GM08714 (cell line): ENCODE results near the gene DOCK4.

Experiments used
- H3K4me3 ChIP-seq: fragments of 200-500 bp; sonication (Bioruptor generic); 2 replicates; pipeline ENCODE4 v1.5.1; 2014; ENCODE audit warnings: mild to moderate bottlenecking, low read length, inconsistent platforms
- ZNF274 ChIP-seq: IDR thresholded peaks from 2 replicates; pipeline ENCODE4 v1.6.1; 2012; ENCODE audit warnings: mild to moderate bottlenecking, low read depth, low read length

Gene DOCK4

DNA sequence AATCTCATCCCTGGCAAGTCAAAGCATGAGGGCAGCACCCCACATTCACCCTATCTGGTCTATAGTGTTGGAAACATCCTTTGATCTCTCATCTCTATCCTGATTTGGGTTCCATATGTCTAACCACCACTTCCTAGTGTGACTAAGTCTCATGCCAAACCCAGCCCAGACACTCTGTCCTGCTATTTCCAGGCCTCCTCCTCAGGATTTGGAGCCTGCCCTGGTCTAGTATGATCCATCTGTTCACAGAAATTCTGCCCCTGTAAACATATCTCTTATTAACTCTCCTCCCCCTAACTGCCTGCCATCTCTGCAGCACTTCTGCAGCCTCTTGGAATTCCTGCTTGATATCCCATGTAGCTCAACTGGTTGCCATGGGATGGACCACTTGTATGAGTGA lies 323.0 kb downstream of the DOCK4 start:
- H3K4me3 ChIP-seq: no peak overlapping the region
- TF ChIP-seq ZNF274: no peak

DNA sequence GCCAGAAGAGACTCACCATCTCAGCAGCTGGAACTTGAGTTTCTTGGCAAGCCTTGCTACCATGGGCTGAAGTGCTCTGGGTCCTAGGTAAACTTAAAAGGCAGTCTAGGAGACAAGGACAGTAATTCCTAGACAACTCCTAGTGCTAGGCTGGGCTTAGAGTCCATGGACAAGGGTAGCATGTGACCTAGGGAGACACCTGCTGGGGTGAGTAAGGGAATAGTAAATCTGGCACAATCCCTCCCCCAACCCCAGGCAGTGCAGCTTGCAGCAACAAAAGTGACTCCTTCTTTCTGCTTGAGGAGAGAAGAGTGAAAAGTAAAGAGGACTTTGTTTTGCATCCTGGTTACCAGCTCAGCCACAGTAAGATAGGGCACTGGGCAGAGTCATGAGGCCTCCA lies 327.4 kb downstream of the DOCK4 start:
- no peak for TF ChIP-seq ZNF274
- H3K4me3 ChIP-seq: no peak overlapping the region

DNA sequence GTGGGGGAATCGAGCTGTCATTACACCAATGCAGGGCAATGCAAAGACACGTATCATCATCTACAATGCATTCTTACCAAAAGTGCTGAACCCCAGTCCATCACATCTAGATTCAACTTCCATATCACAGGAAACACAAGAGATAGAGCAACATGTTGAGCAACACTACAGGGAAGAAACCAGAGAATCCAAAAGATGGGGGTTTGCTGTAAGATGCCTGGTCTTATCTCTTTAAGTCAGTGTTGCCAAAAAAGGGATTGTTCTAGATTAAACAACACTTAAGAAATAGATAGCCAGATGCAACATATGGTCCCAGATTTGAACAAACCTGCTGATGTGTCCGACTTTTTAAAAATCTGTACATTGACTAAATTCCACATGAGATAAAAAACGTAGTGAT lies 328.3 kb downstream of the DOCK4 start:
- TF ChIP-seq ZNF274: no peak
- no peak overlapping the region for H3K4me3 ChIP-seq

DNA sequence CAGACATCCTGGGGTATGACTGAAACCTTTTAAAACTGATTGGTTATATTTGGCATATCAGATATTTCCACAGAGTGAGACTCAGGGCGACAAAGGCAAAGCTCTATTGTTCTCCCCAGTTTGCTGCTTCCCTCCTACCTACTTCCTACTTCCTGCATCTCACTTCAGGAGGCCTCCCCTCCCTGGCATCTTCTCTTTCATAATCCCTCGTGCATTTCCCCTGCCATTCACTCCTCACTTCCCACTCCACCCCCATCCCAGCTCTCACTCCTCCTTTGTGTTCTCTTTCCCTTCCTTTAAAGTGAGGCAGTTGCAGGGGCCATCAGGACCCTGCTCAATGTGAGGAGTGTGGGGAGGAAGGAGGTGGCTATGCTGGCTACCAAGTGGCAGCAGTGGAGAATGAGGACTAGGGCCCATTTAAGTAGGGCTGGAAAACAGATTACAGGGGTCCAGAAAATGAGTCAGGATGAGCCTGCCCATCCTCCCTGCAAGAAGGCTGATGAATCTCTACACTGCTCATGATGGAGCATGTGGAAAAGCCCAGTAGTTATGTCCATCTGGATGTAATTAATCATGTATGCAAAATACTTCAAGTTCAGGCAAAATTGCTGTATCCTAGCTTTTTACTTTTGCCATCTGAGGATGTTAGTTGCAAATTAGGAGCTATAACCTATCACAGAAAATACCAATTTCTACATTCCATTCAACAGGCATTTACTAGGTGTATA lies 332.1 kb downstream of the DOCK4 start:
- H3K4me3 ChIP-seq: no peak overlapping the region
- no peak for TF ChIP-seq ZNF274

DNA sequence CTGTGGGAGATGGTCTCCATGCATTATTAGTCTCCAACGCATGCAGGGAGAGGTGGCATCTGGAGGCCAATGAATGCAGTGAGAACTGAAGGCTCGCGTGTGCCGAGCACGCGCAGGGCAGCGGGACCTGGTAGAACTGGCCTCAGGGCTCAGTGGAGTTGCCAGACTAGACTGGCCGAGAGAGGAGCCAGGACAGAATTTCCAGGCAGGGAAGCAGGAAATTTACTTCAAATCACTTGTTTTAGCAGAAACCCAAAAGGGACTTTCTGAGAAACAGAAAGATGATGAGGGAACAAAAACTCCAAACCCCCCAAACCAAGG lies 332.9 kb downstream of the DOCK4 start:
- no peak for TF ChIP-seq ZNF274
- H3K4me3 ChIP-seq: no peak overlapping the region

DNA sequence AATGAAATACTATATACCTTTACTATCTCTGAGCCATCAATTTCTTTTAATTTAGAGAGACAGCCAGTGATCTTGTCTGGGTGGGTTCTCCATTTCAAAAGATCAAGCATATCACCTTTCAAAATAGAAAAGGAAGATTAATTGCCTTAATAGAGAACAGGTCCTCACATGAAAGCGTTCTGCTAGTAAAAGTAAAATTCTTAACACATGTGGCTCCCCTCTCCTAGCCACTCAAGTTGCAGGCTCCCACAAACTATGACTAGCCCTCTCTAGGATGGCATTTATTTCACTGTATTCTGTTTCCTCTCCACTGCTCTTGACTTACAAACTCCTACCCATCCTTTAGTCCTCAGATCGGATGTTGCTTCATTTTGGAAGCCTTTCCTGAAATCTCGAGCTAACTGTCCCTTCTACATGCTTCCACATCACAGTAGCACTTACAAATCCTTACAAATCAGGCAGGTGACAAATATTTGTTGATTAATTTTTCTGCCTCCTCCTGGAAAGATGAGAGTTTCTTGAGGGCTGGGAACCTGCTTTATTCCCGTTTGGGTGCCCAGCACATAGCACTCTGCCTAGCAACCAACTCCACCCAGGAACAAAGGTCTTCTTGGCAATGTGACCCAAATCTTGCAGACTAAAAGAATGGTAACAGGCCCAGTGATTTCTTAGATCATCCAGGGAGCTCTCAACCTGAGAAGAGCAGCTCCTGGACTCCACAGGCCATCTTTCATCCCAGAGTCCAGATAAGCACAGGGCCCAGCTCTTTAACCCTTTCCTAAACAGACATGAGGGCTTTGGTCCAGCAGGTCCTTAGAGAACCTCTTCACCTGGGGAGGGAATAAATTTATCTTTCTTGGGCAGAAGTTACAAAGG lies 333.5 kb downstream of the DOCK4 start:
- no peak overlapping the region for H3K4me3 ChIP-seq
- TF ChIP-seq ZNF274: no peak

DNA sequence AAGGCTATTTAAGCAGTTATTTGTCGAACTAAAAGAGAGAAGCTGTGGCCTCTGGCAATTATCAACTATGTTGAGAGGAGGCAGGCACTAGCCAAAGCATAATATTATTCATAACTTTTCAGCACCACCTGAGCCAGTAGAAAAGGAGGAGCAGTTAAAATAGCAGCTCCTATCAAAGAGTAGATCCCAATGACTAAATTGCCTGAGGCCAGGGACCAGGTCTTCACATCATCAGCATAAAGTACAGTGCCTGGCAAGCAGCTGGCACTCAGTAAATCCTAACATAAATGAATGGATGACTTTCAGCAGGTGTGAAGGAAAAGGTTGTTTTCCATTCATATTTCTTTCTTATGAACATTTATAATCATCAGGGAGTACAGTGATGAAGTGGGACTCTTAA lies 334.9 kb downstream of the DOCK4 start:
- H3K4me3 ChIP-seq: no peak overlapping the region
- no peak for TF ChIP-seq ZNF274

DNA sequence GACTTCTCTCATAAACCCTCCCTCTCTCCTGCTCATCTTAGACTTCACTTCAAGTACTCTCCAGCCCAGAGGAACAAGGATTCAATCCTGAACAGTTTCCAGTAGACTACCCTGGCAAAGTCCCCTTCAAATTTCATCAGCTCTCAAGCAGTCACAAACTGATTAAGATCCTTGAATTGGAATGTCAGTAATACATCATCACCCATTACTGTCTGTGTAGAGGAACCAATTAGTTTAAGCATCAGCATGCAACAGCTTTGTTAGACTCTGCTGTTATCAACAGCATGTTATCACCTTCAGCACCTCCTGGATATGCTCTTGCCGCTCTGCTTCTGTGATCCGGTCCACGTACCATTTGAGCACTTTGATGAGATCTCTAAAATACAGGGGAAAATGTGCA lies 336.9 kb downstream of the DOCK4 start:
- no peak for TF ChIP-seq ZNF274
- no peak overlapping the region for H3K4me3 ChIP-seq

DNA sequence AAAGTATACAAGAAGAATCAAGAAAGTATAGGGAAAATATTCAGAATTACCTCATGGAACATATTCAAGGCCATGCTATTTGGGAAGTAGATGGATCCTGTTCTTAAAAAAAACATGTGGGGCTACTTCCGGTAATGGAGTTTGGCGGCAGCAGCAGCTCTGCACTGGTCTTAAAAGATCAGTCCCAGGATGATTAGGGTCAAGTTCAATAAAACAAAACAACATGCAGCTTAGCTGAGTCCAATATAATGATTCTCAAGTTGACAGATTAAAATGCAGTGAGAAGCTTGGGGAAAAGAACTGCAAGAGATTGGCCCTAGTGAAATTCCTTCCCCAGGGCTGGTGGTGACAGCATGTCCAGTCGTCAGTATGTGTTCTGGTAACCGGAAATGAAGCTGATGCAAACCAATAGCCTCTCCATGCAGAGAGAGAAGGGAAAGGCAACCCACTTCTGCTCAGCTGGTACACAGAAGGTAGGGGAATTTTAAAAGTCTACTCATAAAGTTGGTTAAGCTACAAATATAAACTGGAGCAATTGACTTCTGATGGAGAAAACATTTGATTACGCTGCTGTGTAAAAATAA lies 338.8 kb downstream of the DOCK4 start:
- no peak for TF ChIP-seq ZNF274
- no peak overlapping the region for H3K4me3 ChIP-seq

DNA sequence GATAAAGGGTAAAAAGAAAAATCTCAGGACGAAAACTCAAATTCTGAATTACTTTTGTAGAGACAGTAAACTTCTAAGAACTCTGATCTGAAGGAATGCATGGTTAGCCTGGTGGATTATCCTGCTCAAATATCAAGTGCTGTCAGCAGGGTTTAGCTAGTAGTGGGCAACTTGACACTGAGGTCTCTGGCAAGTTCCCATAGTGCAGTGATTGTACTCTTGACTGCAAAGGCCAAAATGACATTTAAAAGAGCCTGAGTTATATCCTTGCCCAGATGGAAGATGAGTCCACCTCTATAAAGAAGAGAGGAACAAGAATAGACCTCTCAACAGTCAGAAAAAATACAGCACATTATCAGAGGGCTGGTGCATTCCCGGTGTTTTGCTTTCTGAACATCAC lies 339.4 kb downstream of the DOCK4 start:
- no peak for TF ChIP-seq ZNF274
- H3K4me3 ChIP-seq: no peak overlapping the region

DNA sequence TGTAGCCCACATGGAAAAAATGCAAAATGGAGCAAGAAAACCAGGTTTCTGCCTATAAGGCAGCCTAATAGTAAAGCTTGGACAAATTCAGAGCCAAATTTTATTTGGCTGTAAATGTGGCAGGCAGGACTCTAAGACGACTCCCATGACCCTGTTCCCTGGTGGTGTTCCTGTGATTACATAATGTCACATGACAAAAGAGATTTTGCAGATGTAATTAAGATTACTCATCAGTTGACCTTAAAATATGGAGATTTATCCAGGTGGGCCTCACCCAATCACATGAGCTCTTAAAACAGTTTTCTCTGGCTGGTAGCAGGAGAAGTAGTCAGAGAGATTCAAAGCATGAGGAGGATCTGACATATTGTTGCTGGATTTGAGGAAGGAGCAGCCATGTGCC lies 340.8 kb downstream of the DOCK4 start:
- TF ChIP-seq ZNF274: no peak
- H3K4me3 ChIP-seq: no peak overlapping the region

DNA sequence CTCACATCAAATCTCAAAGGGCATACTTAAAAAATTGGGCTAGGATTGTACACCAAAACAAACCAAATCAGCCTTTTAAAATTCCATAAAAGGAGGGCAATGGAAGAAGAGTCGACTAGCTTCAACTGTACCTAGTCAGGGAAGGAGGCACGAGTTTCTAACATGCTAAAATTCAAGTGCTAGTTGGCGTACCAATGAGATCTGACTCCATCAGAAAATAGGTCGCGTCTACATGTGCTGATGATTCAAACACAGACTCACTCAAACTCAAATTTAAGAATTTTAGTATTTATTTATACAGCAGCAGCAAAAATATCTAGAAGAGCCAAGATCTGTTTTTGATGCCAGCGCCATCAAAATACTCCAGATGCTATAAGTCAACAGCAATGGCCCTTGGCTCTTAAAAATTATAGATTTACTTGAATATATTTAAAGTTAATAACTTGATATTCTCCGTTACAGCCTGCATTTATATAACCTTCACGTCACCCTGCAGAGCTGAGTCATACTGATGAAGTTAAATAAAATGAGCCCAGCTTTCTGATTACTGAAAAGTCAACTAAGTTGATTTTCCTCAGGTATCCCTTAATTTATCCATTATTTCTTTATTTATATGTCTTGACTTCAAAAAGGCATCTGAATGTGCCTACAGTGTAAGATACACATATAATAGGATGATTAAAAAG lies 341.8 kb downstream of the DOCK4 start:
- no peak overlapping the region for H3K4me3 ChIP-seq
- no peak for TF ChIP-seq ZNF274

DNA sequence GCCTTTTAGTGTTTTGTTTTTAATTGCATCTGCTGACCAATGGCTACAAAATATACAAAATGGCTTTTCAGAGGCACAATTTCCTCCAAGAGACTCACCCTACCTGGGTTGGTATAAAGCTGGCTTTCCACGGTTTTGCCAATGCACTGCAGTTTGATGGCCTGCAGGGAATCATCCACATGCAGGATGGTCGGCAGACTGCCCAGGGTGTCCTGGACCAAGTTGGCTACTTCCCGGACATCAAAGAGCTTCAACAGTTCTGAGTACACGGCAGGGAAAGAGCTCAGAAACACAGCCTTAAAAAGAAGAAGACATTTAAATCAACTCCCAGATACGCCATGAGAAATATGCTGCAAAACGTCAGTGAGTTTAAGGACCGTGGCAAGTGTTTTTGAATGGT lies 342.9 kb downstream of the DOCK4 start:
- no peak for TF ChIP-seq ZNF274

DNA sequence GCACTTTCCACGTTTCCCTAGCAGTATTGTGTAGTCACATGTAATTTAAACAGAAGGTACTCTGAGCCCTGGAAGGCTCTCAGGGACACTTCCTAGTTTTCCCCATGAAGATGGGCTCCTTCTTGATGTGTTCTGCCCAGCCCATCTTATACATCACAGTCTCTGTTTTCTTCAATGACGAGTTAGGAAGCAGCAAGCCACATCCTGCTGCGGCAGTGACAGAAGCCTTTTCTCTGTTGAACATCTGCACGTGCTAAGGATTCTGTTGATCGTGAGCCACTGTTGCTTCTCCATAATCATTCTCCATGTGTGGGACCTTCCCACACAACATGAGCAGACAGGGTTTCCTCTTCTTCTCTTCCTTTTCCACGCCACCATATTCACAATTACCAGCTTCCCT lies 346.0 kb downstream of the DOCK4 start:
- no peak overlapping the region for H3K4me3 ChIP-seq
- TF ChIP-seq ZNF274: no peak

More for the DNA sequence above, 342.9 kb downstream of the DOCK4 start:
- no peak overlapping the region for H3K4me3 ChIP-seq
